Heart right ventricle (tissue), 16 donors: ENCODE measurements around the gene ATP6V1C2. TPM values are rescaled to one million over a fixed set of nuclear protein-coding genes. Genes with fewer than 3 reads are reported as not detected.
A peak's percentile ranks its signal among the peaks of the same experiment; 100 is the strongest.

Source experiments
- ATAC-seq, 8 donors: fragments of 200-7000 bp; cut with Tn5 transposase; one replicate each; pipeline ENCODE4 v1.9.1; 2020; ENCODE audit warnings: mild to moderate bottlenecking in 8 of 8, moderate library complexity in 8 of 8, moderate number of reproducible peaks in 1 of 8
- DNase-seq, 2 donors: peaks; one replicate each; pipeline ENCODE4 v3.0.0-alpha.2; 2020
- H3K27ac ChIP-seq, 10 donors: fragments of 200-600 bp; sonication (generic) in 2 of 10; one replicate each; pipeline versions ENCODE4 v1.5.0 to v1.8.0; 2020 to 2022; ENCODE audit warnings: mild to moderate bottlenecking in 3 of 10
- H3K27me3 ChIP-seq, 7 donors: fragments of 200-600 bp; one replicate each; pipeline ENCODE4 v1.8.0; 2021 to 2022; ENCODE audit warnings: mild to moderate bottlenecking in 2 of 7
- H3K36me3 ChIP-seq, 9 donors: fragments of 200-600 bp; sonication (generic) in 1 of 9; one replicate each; pipeline versions ENCODE4 v1.5.0 to v1.8.0; 2020 to 2022; ENCODE audit warnings: mild to moderate bottlenecking in 2 of 9
- H3K4me1 ChIP-seq, 9 donors: fragments of 200-600 bp; sonication (generic) in 1 of 9; one replicate each; pipeline versions ENCODE4 v1.5.0 to v1.8.0; 2020 to 2022; ENCODE audit warnings: mild to moderate bottlenecking in 4 of 9
- H3K4me3 ChIP-seq, 10 donors: fragments of 200-600 bp; sonication (generic) in 2 of 10; one replicate each; pipeline versions ENCODE4 v1.5.0 to v1.8.0; 2020 to 2022; ENCODE audit warnings: mild to moderate bottlenecking in 7 of 10, moderate library complexity in 2 of 10
- H3K9me3 ChIP-seq, 11 donors: fragments of 200-600 bp in 10 of 11; sonication (generic) in 2 of 11; one replicate each; pipeline versions ENCODE4 v1.5.0 to v1.8.0; 2013 to 2022; ENCODE audit warnings: mild to moderate bottlenecking in 2 of 11, control low read depth in 1 of 11, moderate library complexity in 1 of 11
- CTCF ChIP-seq, 9 donors: fragments of 200-600 bp; sonication (generic) in 2 of 9; IDR thresholded peaks; one replicate each; pipeline versions ENCODE4 v1.5.0 to v1.8.0; 2021 to 2022; ENCODE audit warnings: antibody characterized with exemption in 9 of 9, mild to moderate bottlenecking in 5 of 9, moderate library complexity in 1 of 9
- WGBS, 2 donors: extraction: QIAGEN DNeasy Blood & Tissue Kit; methylation state at CpG; one replicate each; pipeline ENCODE4 v1.1.7; 2013; ENCODE audit warnings: inconsistent platforms in 1 of 2; 5-methylcytosine and 5-hydroxymethylcytosine counted together
- intact Hi-C, 10 donors: fragments of 100-400 bp; cut with DNase I; formaldehyde crosslinking; loops; one replicate each; pipeline versions ENCODE4 v1.11.1 to v1.14.2; 2022
- polyA plus RNA-seq, 2 donors: library from polyadenylated mRNA; stranded (reverse); fragments of 200-250 nt; gene quantifications; one replicate each; pipeline ENCODE4 v1.2.3, GENCODE V29; 2013
- total RNA-seq, 10 donors: library from RNA; stranded (reverse); fragmentation: NEBNext Ultra II Directional in 3 of 10; extraction: Animal tissue kit (Norgen Biotek cat#: 25700) in 3 of 10; gene quantifications; one replicate each; pipeline versions ENCODE4 v1.2.1 to v1.2.4, GENCODE V29; 2021 to 2023
- donor health status: Arrhythmogenic right ventricular cardiomyopathy.
- donor health status: ischemic (EF 13 %, LVEDD 7.1; RV severe dilation, severe dysfunction).
- donor health status: healthy with polysubstance abuse.
- donor health status: DM: no; HTN: yes; CAD: no.
- donor health status: DM: no; HTN: no; CAD: no.
- donor health status: ischemic (EF 25% LVEDD 6.9; RV normal size, moderate dysfunction).
- donor health status: ischemic (EF 25% LVEDD 5.7; RV mildly dilated, moderate dysfunction).
- donor health status: healthy.
- donor health status: DM: yes; HTN: yes; CAD: no.
- donor health status: Ischemic cardiomyopathy.
- donor health status: ischemic (EF 35%, LVEDD 5.7; RV mildly dilated, moderate dysfunction).
- donor health status: nonischemic (EF 11% LVEDD 7.7; RV severe dilation, severe dysfunction).
- donor health status: DM: yes; HTN: yes; CAD: no.
- donor health status: PGD.
- donor health status: ischemic (EF 29% LVEDD 5.4; RV normal size, mild dysfunction).
- donor health status: nonischemic (EF 23%, LVEDD 6.1; RV moderate dilation, normal function).

Gene ATP6V1C2
- total and polyA plus RNA-seq, 12 donors, result 0.09 to 3.4 (median 0.72) TPM

GRCh38 chr2:10772201-10772867, 50.9 kb downstream of the ATP6V1C2 start:
- 91 to 93% methylated on average over 12 of the region's 12 CpGs for WGBS, 2 donors
- peaks cover 0 to 7% (median 0%) of the 10 kb centered on the region in 9 donors for H3K36me3 ChIP-seq

GRCh38 chr2:10772868-10773215, 51.4 kb downstream of the ATP6V1C2 start:
- no peaks in the 10 kb centered on the region for H3K27me3 ChIP-seq
- H3K9me3 ChIP-seq, result no peaks in the 10 kb centered on the region
- DNase-seq (no peak), ATAC-seq (no peak)
- 79 to 85% methylated on average over 13 of the region's 13 CpGs for WGBS, 2 donors
- peaks cover 0 to 12% (median 0%) of the 10 kb centered on the region in 9 donors for H3K36me3 ChIP-seq
- TF ChIP-seq CTCF (IDR thresholded peaks at IDR 0.05), result no peak
- H3K27ac ChIP-seq, result no peak overlapping the region
- intact Hi-C loops, result no loop called here
- peaks cover 0 to 24% (median 17%) of the 10 kb centered on the region in 9 donors for H3K4me1 ChIP-seq
- H3K4me3 ChIP-seq, result no peak overlapping the region

More at GRCh38 chr2:10772201-10772867, 50.9 kb downstream of the ATP6V1C2 start:
- Histone ChIP-seq H3K27me3 (no peaks in the 10 kb centered on the region), H3K4me3 (no peak overlapping the region), H3K27ac (no peak overlapping the region), H3K9me3 (no peaks in the 10 kb centered on the region), H3K4me1 (peaks cover 0 to 19% (median 15%) of the 10 kb centered on the region in 9 donors)
- intact Hi-C loops, result no loop called here
- ATAC-seq (no peak), DNase-seq (no peak)
- TF ChIP-seq CTCF (IDR thresholded peaks at IDR 0.05), result no peak

GRCh38 chr2:10773821-10774341, 52.5 kb downstream of the ATP6V1C2 start:
- ATAC-seq (peak in 3 of 8 donors; percentile 3 to 14 (median 10)), DNase-seq (no peak)
- Histone ChIP-seq H3K4me1 (peaks cover 0 to 28% (median 17%) of the 10 kb centered on the region in 9 donors), H3K9me3 (no peaks in the 10 kb centered on the region), H3K36me3 (peaks cover 0 to 22% (median 0%) of the 10 kb centered on the region in 9 donors), H3K27ac (peak overlapping the region in 9 of 10 donors; percentile 18 to 69 (median 56)), H3K4me3 (no peak overlapping the region), H3K27me3 (no peaks in the 10 kb centered on the region)
- intact Hi-C loops, result no loop called here
- 61 to 62% methylated on average over 8 of the region's 8 CpGs for WGBS, 2 donors
- no peak for TF ChIP-seq CTCF (IDR thresholded peaks at IDR 0.05)

- no peaks in the 10 kb centered on the region for H3K27me3 ChIP-seq
- 41 to 49% methylated on average over 6 of the region's 6 CpGs for WGBS, 2 donors
- DNase-seq, result peak in 1 of 2 donors; percentile 51
- H3K9me3 ChIP-seq, result no peaks in the 10 kb centered on the region
- H3K36me3 ChIP-seq, result peaks cover 0 to 24% (median 0%) of the 10 kb centered on the region in 9 donors
- no peak overlapping the region for H3K4me3 ChIP-seq
- peaks cover 0 to 28% (median 17%) of the 10 kb centered on the region in 9 donors for H3K4me1 ChIP-seq
- peak overlapping the region in 9 of 10 donors; percentile 18 to 69 (median 56) for H3K27ac ChIP-seq
- TF ChIP-seq CTCF (IDR thresholded peaks at IDR 0.05), result no peak
- ATAC-seq, result peak in 7 of 8 donors; percentile 36 to 89 (median 76)
- intact Hi-C loops, result no loop called here
These were observed 53.0 kb downstream of the ATP6V1C2 start for GRCh38 chr2:10774394-10774793.
